Mesodermal cell (in vitro differentiated cells): ENCODE results near the gene GRID1.

Experiments used
- H3K27ac ChIP-seq: 2 replicates; pipeline ENCODE4 v1.7.0; 2013; ENCODE audit warnings: mild to moderate bottlenecking, low read depth, low read length, moderate library complexity; ENCODE audit not compliant: severe bottlenecking
- H3K36me3 ChIP-seq: 2 replicates; pipeline ENCODE4 v1.7.1; 2013; ENCODE audit warnings: mild to moderate bottlenecking, low read length, moderate library complexity; ENCODE audit not compliant: control insufficient read depth, insufficient read depth
- H3K4me1 ChIP-seq: one replicate; pipeline ENCODE4 v1.7.1; 2013; ENCODE audit warnings: mild to moderate bottlenecking, low read length; ENCODE audit not compliant: insufficient read depth, control insufficient read depth, poor library complexity, severe bottlenecking
- H3K4me3 ChIP-seq: 2 replicates; pipeline ENCODE4 v1.7.0; 2013; ENCODE audit warnings: low read length, control low read depth, mild to moderate bottlenecking; ENCODE audit not compliant: insufficient read depth, poor library complexity, severe bottlenecking; ENCODE audit errors: extremely low read depth
- H3K9me3 ChIP-seq: 2 replicates; pipeline ENCODE4 v1.7.1; 2013; ENCODE audit warnings: mild to moderate bottlenecking, low read length, moderate library complexity; ENCODE audit not compliant: control insufficient read depth
- WGBS, 2 experiments: methylation state at CpG; one replicate each; pipeline ENCODE4 v1.1.5; 2013; ENCODE audit warnings: missing lambda C conversion rate in 2 of 2; ENCODE audit not compliant: insufficient coverage in 2 of 2; 5-methylcytosine and 5-hydroxymethylcytosine counted together

The GRID1 gene

GRCh38 chr10:86283466-86284287 lies 82.9 kb downstream of the GRID1 start:
- 83% methylated on average over 1 of the region's 1 CpG; no CpG with 5 or more reads in 1 of the 2 experiments for WGBS, 2 experiments
- H3K4me3 ChIP-seq = no peak overlapping the region
- H3K27ac ChIP-seq = no peak overlapping the region
- no peaks in the 10 kb centered on the region for H3K9me3 ChIP-seq
- no peaks in the 10 kb centered on the region for H3K36me3 ChIP-seq
- H3K4me1 ChIP-seq = no peaks in the 10 kb centered on the region

- H3K27ac ChIP-seq = no peak overlapping the region
- no peaks in the 10 kb centered on the region for H3K36me3 ChIP-seq
- no peaks in the 10 kb centered on the region for H3K4me1 ChIP-seq
- H3K4me3 ChIP-seq = no peak overlapping the region
- 86 to 89% methylated on average over 1 of the region's 1 CpG for WGBS, 2 experiments
- H3K9me3 ChIP-seq = no peaks in the 10 kb centered on the region
These were observed 83.7 kb downstream of the GRID1 start for GRCh38 chr10:86282664-86283465.

- H3K9me3 ChIP-seq = no peaks in the 10 kb centered on the region
- no peaks in the 10 kb centered on the region for H3K36me3 ChIP-seq
- H3K4me1 ChIP-seq = no peaks in the 10 kb centered on the region
- H3K4me3 ChIP-seq = no peak overlapping the region
- H3K27ac ChIP-seq = no peak overlapping the region
- 100% methylated on average over 1 of the region's 1 CpG; no CpG with 5 or more reads in 1 of the 2 experiments for WGBS, 2 experiments
These were observed 85.2 kb downstream of the GRID1 start for GRCh38 chr10:86281396-86281795.

GRCh38 chr10:86269332-86269731 lies 97.3 kb downstream of the GRID1 start:
- H3K4me1 ChIP-seq = no peaks in the 10 kb centered on the region
- H3K9me3 ChIP-seq = no peaks in the 10 kb centered on the region
- no peak overlapping the region for H3K27ac ChIP-seq
- 86 to 95% methylated on average over 2 of the region's 2 CpGs for WGBS, 2 experiments
- no peak overlapping the region for H3K4me3 ChIP-seq
- H3K36me3 ChIP-seq = no peaks in the 10 kb centered on the region

GRCh38 chr10:86267286-86268195 lies 99.1 kb downstream of the GRID1 start:
- Histone ChIP-seq H3K36me3 (no peaks in the 10 kb centered on the region), H3K4me1 (no peaks in the 10 kb centered on the region), H3K4me3 (no peak overlapping the region), H3K9me3 (no peaks in the 10 kb centered on the region), H3K27ac (no peak overlapping the region)
- WGBS, 2 experiments = 81 to 90% methylated on average over 9 to 12 of the region's 12 CpGs

GRCh38 chr10:86266446-86267242 lies 100.0 kb downstream of the GRID1 start:
- H3K9me3 ChIP-seq = no peaks in the 10 kb centered on the region
- no peaks in the 10 kb centered on the region for H3K4me1 ChIP-seq
- H3K36me3 ChIP-seq = no peaks in the 10 kb centered on the region
- no peak overlapping the region for H3K4me3 ChIP-seq
- 93 to 100% methylated on average over 1 to 6 of the region's 7 CpGs for WGBS, 2 experiments
- H3K27ac ChIP-seq = no peak overlapping the region

GRCh38 chr10:86265895-86266259 lies 100.7 kb downstream of the GRID1 start:
- WGBS, 2 experiments = 76 to 96% methylated on average over 3 of the region's 3 CpGs
- Histone ChIP-seq H3K4me3 (no peak overlapping the region), H3K4me1 (no peaks in the 10 kb centered on the region), H3K36me3 (no peaks in the 10 kb centered on the region), H3K9me3 (no peaks in the 10 kb centered on the region), H3K27ac (no peak overlapping the region)

- Histone ChIP-seq H3K4me3 (no peak overlapping the region), H3K27ac (no peak overlapping the region), H3K36me3 (no peaks in the 10 kb centered on the region), H3K4me1 (no peaks in the 10 kb centered on the region), H3K9me3 (no peaks in the 10 kb centered on the region)
- 91% methylated on average over 6 to 7 of the region's 8 CpGs for WGBS, 2 experiments
These were observed 101.2 kb downstream of the GRID1 start for GRCh38 chr10:86265236-86265894.

- Histone ChIP-seq H3K4me1 (no peaks in the 10 kb centered on the region), H3K4me3 (no peak overlapping the region), H3K9me3 (no peaks in the 10 kb centered on the region), H3K27ac (no peak overlapping the region), H3K36me3 (no peaks in the 10 kb centered on the region)
- 71 to 75% methylated on average over 13 to 14 of the region's 14 CpGs for WGBS, 2 experiments
These were observed 101.9 kb downstream of the GRID1 start for GRCh38 chr10:86264481-86265231.
